ENCODE results near the gene RAB30.
"Not testable (repeated sequence)": the region's sequence is repeated elsewhere in the genome, so short reads cannot be mapped to it uniquely, and the experiment has no call there.

RAB30 gene

DNA sequence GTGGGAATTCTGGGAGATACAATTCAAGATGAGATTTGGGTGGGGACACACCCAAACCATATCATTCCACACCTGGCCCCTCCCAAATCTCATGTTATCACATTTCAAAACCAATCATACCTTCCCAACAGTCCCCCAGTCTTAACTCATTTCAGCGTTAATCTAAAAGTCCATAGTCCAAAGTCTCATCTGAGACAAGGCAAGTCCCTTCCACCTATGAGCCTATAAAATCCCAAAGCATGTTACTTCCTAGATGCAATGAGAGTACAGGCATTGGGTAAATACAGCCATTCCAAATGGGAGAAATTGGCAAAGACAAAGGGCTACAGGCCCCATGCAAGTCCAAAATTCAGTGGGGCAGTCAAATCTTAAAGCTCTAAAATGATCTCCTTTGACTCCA is 128.3 kb downstream of the RAB30 start:
- DNase-seq (ENCODE audit: low spot score): not testable (repeated sequence)

DNA sequence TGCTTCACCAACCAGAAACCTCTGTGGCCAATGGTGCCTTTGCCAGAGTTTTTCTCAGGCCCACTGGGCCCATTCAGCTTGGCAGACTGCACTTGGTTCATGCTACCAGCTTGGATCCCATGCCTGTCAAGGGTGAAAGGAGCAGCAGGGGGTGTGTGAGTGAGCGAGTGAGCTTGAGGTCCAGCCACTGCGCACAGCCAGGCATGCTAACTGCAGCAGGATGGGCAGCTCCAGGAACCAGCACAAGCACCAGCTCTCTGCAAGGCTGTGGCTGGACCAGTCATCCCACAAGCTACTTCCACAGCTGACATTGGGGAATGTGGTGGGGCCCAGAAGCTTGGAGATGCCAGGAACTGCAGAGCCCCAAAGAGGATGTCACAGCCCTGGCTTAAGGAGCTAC is 129.3 kb downstream of the RAB30 start:
- DNase-seq (ENCODE audit: low spot score): no peak

DNA sequence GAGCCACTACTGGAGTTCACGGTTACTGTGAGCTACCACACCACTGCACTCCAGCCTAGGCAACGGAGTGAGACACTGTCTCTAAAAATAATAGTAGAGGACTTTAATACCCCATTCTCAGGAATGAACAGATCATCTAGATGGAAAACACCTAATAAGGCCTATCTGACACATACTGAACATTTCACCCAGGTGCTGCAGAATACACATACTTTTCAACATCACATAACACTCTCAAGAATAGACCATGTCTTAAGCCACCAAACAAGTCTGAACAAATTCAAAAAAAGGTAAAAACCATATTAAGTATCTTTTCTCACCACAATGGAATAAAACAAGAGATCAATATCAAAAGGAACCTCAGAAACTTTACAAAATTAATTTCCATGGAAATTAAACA is 132.2 kb downstream of the RAB30 start:
- DNase-seq (ENCODE audit: low spot score): no peak

DNA sequence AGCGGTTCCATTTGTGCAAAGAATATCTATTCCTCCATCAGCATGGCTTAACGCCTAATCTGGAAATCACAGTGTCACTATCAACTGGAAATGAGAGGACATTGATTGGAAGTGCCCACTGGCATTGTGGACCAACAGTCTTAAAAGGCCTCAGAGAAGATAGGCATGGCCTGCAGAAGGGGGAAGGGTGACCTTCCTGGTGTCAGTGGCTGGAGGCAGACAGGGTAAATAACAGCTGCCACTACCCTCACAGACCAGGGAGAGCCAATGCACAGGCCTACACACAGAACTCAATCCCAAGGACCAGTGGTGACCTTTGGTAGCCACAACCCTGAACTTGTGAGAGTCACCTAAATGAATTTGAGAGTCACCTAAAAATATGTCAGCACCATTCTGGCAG is 134.1 kb downstream of the RAB30 start:
- DNase-seq (ENCODE audit: low spot score): no peak

DNA sequence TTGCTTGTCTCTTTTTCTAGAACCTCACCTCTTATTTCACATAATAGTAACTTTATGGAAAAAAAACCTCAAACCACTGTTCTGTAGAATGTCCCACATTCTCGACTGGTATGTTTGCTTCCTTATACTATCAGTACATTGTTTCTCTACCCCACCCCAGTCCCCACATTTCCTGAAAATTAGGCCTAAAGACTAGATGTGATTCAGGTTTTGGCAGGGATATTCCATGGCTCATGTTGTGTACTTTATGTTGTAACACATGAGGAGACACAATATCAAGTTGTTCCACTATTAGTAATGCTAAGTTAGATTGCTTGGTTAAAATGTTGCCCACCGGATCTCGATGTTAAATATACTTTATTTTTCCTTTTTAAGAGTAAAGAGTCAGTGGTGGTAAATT is 135.4 kb downstream of the RAB30 start:
- DNase-seq (ENCODE audit: low spot score): no peak

DNA sequence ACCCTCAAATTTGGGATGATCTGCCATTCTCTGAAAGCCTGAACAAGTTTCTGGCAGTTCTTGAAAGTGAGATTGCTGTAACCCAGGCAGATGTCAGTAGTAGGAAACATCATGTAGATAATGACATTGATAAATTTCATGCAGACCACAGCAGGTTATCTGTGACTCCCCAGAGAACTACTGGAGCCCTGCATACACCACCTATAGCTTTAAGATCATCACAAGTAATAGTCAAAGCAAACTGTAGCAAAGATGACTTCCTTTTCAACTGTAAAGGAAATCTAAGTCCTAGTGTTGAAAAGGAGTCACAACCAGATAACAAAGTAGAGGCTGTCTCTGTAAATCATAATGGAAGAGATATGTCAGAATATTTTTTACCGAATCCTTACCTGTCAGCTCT is 139.1 kb downstream of the RAB30 start:
- DNase-seq (ENCODE audit: low spot score): no peak

DNA sequence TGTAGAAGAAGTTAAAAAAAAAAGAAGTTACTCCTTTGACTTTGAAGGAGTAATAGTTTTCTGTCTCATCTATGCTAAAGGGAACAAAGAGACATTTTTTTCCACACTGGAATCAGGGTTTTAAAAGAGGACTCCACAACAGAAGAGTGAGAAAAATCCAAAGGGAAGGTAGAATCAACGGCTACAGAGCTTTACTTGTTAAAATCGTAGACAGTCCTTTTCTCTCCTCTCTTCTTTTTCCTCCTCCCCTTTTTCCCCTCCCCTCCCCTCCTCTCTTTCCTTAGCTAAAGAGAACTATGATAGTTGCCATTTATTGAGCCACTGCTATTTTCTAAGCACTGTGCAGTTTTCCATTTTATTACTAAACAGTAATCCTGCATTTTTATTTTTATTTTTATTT is 141.0 kb downstream of the RAB30 start:
- no peak for DNase-seq (ENCODE audit: low spot score)

DNA sequence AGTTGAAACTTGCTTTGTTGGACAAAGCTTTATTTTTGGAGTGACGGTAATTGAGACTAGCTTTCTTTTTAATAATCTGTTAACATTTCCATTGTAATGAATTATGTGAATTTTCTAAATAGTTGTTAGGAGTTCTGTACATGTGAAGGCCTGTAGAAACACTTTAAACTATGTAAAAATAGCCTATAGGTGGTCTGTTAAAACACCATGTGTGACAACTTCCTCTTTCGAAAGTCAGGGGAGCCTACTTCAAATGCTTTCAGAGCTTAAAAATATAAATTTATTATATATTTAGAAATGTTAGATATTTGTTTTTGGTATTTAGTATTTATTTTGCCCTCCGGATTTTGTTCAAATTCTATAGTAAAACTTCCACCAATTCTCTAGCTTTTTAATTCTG is 141.5 kb downstream of the RAB30 start:
- DNase-seq (ENCODE audit: low spot score): no peak

DNA sequence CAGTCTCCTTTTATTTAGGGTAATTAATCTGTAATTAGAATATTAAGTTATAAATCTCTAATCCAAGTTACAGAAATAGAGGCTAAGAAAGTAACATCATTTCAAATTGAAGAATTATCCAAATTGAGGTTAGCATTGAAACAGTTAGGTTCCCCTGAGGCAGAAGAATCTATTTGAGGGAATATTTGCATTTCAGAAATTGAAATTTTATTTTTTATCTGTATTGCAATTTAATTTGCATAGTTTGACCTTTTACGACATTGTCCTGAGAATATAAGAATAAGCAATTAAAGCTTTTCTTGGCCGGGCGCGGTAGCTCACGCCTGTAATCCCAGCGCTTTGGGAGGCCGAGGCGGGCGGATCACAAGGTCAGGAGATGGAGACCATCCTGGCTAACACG is 142.6 kb downstream of the RAB30 start:
- no peak for DNase-seq (ENCODE audit: low spot score)

DNA sequence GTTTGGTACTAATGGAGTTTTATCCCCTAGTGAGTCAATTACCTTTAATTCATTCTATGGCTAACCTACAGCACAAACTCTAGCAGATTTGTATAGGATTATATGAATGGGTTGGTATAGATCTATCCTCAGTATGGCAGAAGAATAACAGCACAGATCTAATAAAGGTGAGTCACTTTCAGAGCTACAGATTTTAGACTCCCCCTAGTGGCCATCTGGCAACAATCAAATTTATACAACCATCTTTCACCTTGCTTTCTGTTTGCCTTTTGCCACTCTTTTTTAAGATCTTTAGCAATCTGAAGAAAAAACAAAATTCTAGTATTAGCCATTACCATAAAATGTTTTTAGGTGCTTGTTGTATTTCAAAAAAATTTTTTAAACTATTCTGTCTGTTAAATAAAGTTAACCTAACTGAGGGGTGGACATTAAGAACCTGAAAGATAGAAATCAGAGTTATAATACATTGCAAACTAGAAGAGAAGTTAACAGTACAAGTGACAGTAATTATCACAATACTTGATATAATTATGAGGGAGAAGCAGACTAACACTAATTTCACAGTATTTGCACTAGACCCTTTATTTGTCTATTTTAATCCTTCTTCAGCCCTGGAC is 144.3 kb downstream of the RAB30 start:
- peak; percentile 68 for DNase-seq (ENCODE audit: low spot score)

DNA sequence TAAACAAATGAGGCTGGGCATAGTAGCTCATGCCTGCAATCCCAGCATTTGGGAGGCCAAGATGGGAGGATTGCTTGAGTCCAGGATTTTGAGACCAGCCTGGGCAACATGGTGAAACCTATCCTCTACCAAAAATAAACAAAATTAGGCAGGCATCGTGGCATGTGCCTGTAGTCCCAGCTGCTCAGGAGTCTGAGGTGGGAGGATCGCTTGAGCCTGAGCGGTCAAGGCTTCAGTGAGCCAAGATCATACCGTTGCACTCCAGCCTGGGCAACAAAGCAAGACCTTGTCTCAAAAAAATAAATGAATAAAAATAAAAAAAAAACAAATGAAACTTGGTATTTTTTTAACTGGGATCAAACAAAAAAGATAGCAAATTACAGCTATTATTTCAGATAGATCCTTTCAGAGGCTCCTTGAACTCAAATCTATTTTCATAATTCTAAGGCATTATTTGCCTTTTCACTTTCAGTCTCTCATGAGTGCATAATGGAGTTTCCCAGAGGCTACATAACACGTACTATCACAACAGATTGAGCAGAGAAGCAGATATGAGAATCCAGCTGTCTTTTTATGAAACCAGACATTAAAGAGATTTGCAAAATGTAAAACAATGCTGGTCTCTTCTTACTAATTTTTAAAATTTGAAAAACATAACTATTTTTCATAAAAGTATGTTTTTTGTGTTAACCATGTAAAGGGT is 147.0 kb downstream of the RAB30 start:
- no peak for DNase-seq (ENCODE audit: low spot score)
